Prostate gland (tissue), 2 donors: ENCODE data around the gene SEH1L. TPM values are rescaled to one million over a fixed set of nuclear protein-coding genes. Genes with fewer than 3 reads are reported as not detected.

Experiments used
- DNase-seq: peaks from one replicate; pipeline ENCODE4 v3.0.0-alpha.2; 2019; ENCODE audit warnings: low spot score
- H3K27ac ChIP-seq, 2 donors: fragments of 200-600 bp; sonication (generic); 2 replicates each; pipeline ENCODE4 v1.5.1; 2017 to 2019
- H3K27me3 ChIP-seq: fragments of 200-600 bp; sonication (generic); replicated peaks from 2 replicates; pipeline ENCODE4 v1.5.1; 2019; ENCODE audit not compliant: insufficient read depth
- H3K36me3 ChIP-seq, 2 donors: fragments of 200-600 bp; sonication (generic); 1 replicate in 1 of 2; 2 replicates in 1 of 2; pipeline versions ENCODE4 v1.5.1 to v1.8.1; 2017 to 2019
- H3K4me1 ChIP-seq: fragments of 200-600 bp; sonication (generic); replicated peaks from 2 replicates; pipeline ENCODE4 v1.5.1; 2019
- H3K4me3 ChIP-seq, 2 donors: fragments of 200-600 bp; sonication (generic); 2 replicates each; pipeline ENCODE4 v1.5.1; 2017 to 2019
- H3K9me3 ChIP-seq: fragments of 200-600 bp; sonication (generic); 2 replicates; pipeline ENCODE4 v1.5.1; 2017
- CTCF ChIP-seq, 4 experiments: fragments of 200-600 bp in 2 of 4; fragments of 450-650 bp in 2 of 4; sonication (generic) in 2 of 4; IDR thresholded peaks; 1 replicate in 3 of 4; 2 replicates in 1 of 4; pipeline ENCODE4 v1.5.1; 2016 to 2019; ENCODE audit warnings: antibody characterized with exemption in 4 of 4, mild to moderate bottlenecking in 2 of 4, moderate library complexity in 2 of 4
- POLR2A ChIP-seq: fragments of 450-650 bp; IDR thresholded peaks from one replicate; pipeline ENCODE4 v1.6.1; 2016; ENCODE audit warnings: antibody characterized with exemption, mild to moderate bottlenecking
- POLR2AphosphoS5 ChIP-seq: sonication (generic); formaldehyde crosslinking; IDR thresholded peaks from one replicate; pipeline ENCODE4 v1.6.1; 2017; ENCODE audit warnings: antibody characterized with exemption
- WGBS: methylation state at CpG from one replicate; pipeline ENCODE4 v1.1.5; 2018; 5-methylcytosine and 5-hydroxymethylcytosine counted together
- intact Hi-C: fragments of 100-400 bp; cut with DNase I; formaldehyde crosslinking; loops from one replicate; pipeline ENCODE4 v1.14.2; 2022
- total RNA-seq, 2 donors: library from RNA; depleted of rRNA; stranded (reverse); fragments of >200 nt; gene quantifications; one replicate each; pipeline ENCODE4 v1.1.0, GENCODE V29; 2016

The SEH1L gene
- total RNA-seq, 2 donors from 2014 or later, result 35.9 to 46.6 TPM

- intact Hi-C loops, result loop anchor here (5.0 kb wide), 1 partner anchor 182 kb away; no protein-coding TSS in a partner anchor
Measured at GRCh38 chr18:12929477-12930083, 18.2 kb upstream of the SEH1L start.

GRCh38 chr18:12930376-12930775 lies 17.4 kb upstream of the SEH1L start:
- no peaks in the 10 kb centered on the region for H3K4me1 ChIP-seq
- no peak for DNase-seq
- no peaks in the 10 kb centered on the region for H3K36me3 ChIP-seq
- H3K27ac ChIP-seq, result no peak overlapping the region
- no peak overlapping the region for H3K4me3 ChIP-seq
- no peak for TF ChIP-seq POLR2A
- no peaks in the 10 kb centered on the region for H3K27me3 ChIP-seq
- H3K9me3 ChIP-seq, result no peaks in the 10 kb centered on the region
- intact Hi-C loops, result loop anchor here (5.0 kb wide), 1 partner anchor 183 kb away; no protein-coding TSS in a partner anchor
- WGBS, result 94% methylated on average over 3 of the region's 3 CpGs

More at GRCh38 chr18:12929477-12930083, 18.2 kb upstream of the SEH1L start:
- Histone ChIP-seq H3K36me3 (no peaks in the 10 kb centered on the region), H3K9me3 (no peaks in the 10 kb centered on the region), H3K27ac (no peak overlapping the region), H3K4me1 (no peaks in the 10 kb centered on the region), H3K27me3 (no peaks in the 10 kb centered on the region), H3K4me3 (no peak overlapping the region)
- no peak for DNase-seq
- 58% methylated on average over 5 of the region's 5 CpGs for WGBS
- no peak for TF ChIP-seq POLR2A
- TF ChIP-seq POLR2AphosphoS5, result no peak
- TF ChIP-seq CTCF (IDR thresholded peaks at IDR 0.05), result no peak

- no peaks in the 10 kb centered on the region for H3K9me3 ChIP-seq
- intact Hi-C loops, result loop anchor here (5.0 kb wide), 1 partner anchor 184 kb away; no protein-coding TSS in a partner anchor
- no peaks in the 10 kb centered on the region for H3K36me3 ChIP-seq
- no peak overlapping the region for H3K4me3 ChIP-seq
- no peaks in the 10 kb centered on the region for H3K27me3 ChIP-seq
- H3K4me1 ChIP-seq, result no peaks in the 10 kb centered on the region
- TF ChIP-seq POLR2A (no peak), POLR2AphosphoS5 (no peak), CTCF (IDR thresholded peaks at IDR 0.05) (no peak)
- H3K27ac ChIP-seq, result no peak overlapping the region
- DNase-seq, result no peak
- WGBS, result 66% methylated on average over 3 of the region's 3 CpGs
Measured at GRCh38 chr18:12930908-12931307, 16.9 kb upstream of the SEH1L start.

- no peak overlapping the region for H3K27ac ChIP-seq
- H3K9me3 ChIP-seq, result no peaks in the 10 kb centered on the region
- no peaks in the 10 kb centered on the region for H3K27me3 ChIP-seq
- intact Hi-C loops, result loop anchor here (5.0 kb wide), 1 partner anchor 186 kb away; no protein-coding TSS in a partner anchor
- H3K4me3 ChIP-seq, result no peak overlapping the region
- no peak for TF ChIP-seq POLR2AphosphoS5
- no peak for TF ChIP-seq POLR2A
- no peak for TF ChIP-seq CTCF (IDR thresholded peaks at IDR 0.05)
- no peaks in the 10 kb centered on the region for H3K4me1 ChIP-seq
- DNase-seq, result no peak
- H3K36me3 ChIP-seq, result no peaks in the 10 kb centered on the region
Measured at GRCh38 chr18:12933327-12933726, 14.5 kb upstream of the SEH1L start.

GRCh38 chr18:12934454-12935071 lies 13.2 kb upstream of the SEH1L start:
- Histone ChIP-seq H3K4me3 (no peak overlapping the region), H3K27ac (no peak overlapping the region), H3K4me1 (no peaks in the 10 kb centered on the region), H3K36me3 (no peaks in the 10 kb centered on the region), H3K9me3 (no peaks in the 10 kb centered on the region), H3K27me3 (no peaks in the 10 kb centered on the region)
- WGBS, result 17% methylated on average over 11 of the region's 11 CpGs
- peak; percentile 20 for TF ChIP-seq POLR2AphosphoS5
- no peak for TF ChIP-seq POLR2A
- peak; percentile 59 to 90 (median 81) for TF ChIP-seq CTCF (IDR thresholded peaks at IDR 0.05)
- DNase-seq, result peak; percentile 67
- intact Hi-C loops, result loop anchor here (1.0 to 5.0 kb wide), 2 partner anchors 187 to 207 kb away; no protein-coding TSS in a partner anchor
